Activated CD8-positive, alpha-beta memory T cell treated with anti-CD3 and anti-CD28 coated beads, Interleukin-2, amount 50 U/mL, for 1 hour (primary cell): ENCODE results near the gene ARSB.
"Not testable (repeated sequence)": the region's sequence is repeated elsewhere in the genome, so short reads cannot be mapped to it uniquely, and the experiment has no call there.

Experiments
- DNase-seq: peaks from one replicate; pipeline ENCODE4 v3.0.0-alpha.2; 2020; ENCODE audit errors: extremely low read depth

Gene ARSB

DNA sequence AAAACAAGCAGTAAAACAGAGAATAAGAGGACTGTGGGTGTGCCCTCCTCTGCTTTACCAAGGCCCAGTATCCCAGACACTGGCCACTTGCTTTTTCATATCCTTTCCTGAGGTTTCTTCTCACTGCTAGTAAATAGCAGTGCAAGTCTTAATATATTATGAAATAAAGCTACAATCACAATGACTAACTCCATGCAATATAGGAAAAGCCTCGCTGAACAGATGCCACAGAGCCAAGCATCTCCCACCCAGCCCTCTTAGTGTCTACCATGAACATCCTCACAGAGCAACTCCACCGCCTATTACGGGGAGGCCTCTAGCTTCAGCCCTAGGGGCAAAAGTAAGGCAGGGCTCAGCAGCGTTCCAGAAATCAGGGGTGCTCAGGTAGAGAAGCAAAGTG lies 205.8 kb downstream of the ARSB start:
- DNase-seq = no peak

DNA sequence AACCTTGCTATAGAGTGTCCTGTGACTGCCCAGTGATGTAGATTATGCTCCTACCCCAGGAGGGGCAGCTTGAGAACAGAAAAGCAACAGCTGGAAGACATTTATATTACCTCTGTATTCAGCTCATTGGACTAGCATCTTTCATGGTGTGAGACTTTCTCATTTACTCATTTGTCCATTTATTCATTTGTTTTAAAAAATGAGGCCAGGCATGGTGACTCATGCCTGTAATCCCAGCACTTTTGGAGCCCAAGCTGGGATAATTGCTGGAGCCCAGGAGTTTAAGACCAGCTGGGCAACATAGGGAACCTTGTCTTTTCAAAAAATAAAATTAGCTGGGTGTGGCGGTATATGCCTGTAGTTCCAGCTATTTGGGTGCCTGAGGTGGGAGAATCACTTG lies 206.6 kb downstream of the ARSB start:
- no peak for DNase-seq

DNA sequence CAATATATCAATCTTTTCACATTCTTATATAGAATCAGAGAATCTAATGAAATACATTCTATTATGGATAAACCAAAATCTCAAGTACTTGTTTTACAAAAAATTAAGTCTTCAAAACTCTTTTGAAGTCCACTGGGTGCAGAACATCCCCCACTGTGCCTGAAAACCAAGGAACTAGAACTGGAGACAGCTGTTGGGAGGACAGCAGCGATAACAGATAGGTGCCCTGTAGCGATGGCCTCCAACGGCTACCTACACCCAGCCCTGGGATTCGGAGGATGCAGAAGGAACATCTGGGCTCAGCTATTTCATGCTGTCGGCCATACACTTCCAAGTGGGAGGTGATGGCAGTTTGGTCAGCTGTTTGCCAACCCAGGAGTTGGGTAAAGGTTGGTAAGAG lies 207.2 kb downstream of the ARSB start:
- DNase-seq = no peak

DNA sequence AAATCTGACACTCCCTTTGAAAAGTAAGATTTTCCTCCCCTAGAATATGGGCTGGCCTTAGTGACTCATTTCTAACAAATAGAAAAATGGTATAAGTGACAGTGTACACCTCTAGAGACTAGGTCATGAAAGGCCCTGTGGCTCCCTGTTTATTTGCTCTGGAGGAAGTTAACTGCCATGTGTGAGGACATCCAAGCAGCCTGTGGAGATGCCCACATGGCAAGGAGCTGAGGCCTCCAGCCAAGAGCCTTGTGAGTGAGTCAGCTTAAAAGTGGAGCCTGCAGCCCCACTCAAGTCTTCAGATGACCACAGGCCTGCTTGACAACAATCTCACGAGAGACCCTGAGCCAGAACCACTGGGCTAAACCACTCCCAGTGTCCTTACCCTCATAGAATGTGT lies 208.5 kb downstream of the ARSB start:
- no peak for DNase-seq

- no peak for DNase-seq
Measured at GRCh38 chr5:78773655-78774054, 211.5 kb downstream of the ARSB start.

DNA sequence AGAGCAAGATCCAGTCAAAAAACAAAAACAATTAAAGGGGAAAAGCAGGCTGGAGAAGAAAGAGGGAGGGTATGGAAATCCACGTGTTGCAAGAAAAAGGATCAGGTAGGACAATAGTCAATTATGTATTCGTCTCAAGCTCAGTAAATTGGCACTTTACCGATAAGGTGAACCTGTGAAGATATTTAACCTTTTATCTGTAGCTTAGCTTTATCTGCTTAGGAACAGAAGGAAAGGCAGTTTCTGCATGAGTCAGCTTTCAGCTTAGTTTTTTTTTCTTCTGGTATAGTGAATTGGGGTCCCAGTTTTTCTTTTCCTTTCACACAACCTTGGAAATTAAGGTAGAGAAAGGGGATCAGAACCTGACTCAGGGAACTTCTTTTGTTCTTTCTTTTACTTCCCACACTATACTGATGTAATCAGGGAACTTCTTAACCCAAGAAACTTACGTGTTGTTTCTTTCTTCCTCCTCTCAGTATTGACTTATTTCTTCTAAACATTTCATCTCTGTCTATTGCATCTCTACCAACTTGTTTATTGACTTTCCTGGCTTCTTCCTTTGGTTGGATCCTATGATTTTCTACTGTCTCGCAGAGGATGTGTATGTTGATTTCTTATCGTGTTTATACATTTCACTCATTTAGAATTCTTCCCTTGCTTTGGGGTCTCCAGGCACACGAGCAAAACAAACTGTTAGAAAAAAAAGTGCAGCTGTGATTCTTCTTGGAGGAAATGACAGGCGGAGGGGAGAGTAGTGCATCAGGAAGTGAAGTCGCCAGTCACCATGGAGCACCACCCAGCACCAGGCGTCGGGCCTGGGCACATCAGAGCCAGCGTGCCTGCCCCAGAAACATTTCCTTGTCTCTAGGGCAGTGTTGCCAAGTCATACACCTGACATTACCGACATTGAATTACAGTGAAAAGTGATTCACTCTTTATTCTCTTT lies 213.6 kb downstream of the ARSB start:
- no peak for DNase-seq

DNA sequence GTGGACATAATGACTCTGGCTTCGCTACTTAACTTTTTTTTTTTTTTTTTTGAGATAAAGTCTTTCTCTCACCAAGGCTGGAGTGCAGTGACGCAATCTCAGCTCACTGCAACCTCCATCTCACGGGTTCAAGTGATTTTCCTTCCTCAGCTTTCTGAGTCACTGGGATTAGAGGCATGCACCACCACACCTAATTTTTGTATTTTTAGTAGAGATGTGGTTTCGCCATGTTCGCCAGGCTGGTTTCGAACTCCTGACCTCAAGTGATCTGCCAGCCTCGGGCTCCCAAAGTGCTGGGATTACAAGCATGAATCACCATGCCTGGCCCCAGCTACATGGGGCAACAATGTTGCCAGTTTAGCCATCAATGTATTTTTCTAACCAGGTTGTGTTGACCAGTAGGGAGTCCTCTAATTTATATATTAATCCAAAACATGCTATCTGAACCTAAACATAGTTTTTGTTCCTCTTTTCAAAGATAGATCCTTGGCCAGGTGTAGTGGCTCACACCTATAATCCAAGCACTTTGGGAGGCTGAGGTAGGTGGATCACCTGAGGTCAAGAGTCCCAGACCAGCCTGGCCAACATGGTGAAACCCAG lies 216.2 kb downstream of the ARSB start:
- DNase-seq = no peak

GRCh38 chr5:78766412-78766762 lies 218.7 kb downstream of the ARSB start:
- no peak for DNase-seq

DNA sequence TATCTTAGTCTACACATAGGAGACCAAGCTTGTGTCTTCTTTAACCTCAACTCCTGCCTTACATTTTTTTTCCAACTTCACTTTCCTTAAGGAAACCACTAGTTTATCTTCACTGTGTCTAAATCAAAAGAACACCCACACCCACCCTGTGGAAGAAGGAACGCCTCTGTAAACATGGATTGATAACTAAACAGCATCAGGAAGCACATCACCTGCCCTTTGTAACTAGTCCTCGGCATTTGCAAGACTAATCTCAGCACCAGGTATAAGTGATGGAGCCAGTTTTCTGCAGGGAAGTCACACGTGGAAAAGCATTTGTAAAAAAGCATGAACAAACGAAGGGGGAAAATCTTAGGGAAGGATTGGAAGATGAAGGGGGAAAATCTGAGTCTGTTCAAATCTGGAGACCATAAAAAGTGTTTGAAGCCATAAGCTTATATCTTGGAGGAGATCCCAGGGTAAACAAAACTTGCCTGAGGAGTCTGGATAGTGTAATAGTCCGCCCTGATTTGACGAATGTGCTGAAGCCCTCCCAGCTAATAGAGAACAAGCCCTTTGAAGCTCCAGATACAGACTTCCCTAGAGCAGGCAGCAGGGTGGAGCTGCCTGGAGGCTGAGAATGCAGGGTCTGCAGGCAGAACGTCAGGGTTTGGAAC lies 219.2 kb downstream of the ARSB start:
- DNase-seq = no peak

DNA sequence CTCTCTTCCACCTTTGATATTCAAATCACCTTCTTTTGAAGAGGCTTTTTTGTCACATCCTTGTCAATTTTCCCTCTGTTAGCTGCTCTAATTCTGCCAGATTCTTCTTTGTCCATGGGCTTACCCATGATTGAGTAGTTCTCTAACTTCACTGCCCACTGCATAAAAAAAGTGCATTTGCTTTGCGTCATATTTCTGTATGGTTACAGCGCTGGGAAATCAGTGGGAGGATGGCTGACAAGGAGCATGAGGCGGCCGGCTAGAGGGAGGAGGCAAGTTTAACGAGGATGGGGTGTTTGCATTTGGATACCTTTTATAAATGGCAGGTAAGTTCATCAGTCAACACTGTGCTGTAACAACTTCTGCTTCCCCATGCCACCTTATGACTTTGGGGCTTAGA lies 220.0 kb downstream of the ARSB start:
- DNase-seq = no peak

- DNase-seq = no peak
Measured at GRCh38 chr5:78763659-78764189, 221.4 kb downstream of the ARSB start.

- not testable (repeated sequence) for DNase-seq
Measured at GRCh38 chr5:78762743-78763142, 222.4 kb downstream of the ARSB start.

GRCh38 chr5:78761840-78762239 lies 223.3 kb downstream of the ARSB start:
- DNase-seq = no peak

DNA sequence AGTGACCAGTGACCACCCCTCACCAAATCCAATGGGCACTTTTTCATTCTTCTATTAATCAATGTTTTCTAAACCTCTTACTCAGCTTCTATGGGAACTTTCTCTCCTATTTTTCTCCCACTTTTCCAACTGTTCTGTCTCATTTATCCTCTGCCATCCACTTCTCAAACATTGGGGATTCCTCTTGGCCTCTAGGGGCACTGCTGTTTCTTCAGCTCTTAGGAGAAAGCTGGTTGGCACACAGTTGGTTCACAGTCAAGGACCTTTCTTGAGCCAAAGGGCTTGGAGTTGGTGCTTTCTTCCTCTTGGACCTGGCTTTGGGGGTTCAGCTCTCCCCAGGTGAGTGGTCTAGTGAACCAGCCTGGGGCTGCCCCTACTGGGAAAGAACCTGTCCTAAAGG lies 224.3 kb downstream of the ARSB start:
- DNase-seq = no peak

DNA sequence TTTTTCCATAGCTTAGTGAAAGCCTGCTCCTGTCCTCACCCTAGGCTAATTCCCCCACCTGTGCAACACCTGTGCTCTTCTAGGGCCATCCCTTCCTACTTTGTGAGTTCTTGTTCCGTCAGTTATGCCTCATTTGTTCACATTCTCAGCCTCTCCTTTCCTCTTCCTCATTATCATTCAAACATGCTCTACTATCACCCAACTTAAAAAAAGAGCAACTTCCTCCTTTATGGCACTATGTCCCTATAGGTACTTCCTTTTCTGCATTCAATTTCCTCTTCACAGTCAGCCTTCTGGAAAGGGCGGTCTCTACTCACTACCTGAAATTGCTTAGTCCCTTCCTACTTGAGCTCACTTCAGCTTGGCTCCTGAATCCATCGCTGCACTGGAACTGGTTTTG lies 224.7 kb downstream of the ARSB start:
- no peak for DNase-seq

DNA sequence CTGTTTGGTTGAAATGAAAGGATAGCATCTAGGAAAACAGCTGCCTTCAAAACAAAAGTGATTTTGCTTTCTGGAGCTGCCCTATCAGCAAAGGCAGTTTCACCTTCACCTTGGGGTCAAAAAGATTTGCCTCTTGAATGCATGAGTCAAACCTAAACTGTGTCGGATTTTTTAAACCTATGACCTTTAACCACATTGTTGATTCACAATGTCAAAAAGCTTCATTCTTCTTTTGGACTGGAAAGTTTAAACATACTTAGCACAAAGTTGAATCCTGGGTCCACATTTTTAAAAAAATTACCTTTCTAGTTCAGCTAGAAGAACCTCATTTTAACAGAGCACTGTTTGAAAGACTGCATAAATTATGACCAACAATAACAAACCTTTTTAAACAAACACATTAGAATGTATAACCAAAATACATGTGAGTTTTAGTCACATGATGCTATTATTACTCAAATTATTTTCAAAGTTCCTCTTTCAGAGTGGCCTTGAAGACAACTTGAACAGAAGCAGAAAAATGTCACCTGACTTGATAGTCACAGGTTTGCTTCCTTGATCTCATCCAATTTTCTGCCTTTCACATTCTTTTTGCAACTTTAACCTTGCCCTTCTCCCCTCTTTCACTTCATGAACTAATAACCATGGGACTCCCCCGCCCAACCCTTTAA lies 226.8 kb downstream of the ARSB start:
- DNase-seq = no peak

GRCh38 chr5:78757269-78758053 lies 227.6 kb downstream of the ARSB start:
- no peak for DNase-seq

DNA sequence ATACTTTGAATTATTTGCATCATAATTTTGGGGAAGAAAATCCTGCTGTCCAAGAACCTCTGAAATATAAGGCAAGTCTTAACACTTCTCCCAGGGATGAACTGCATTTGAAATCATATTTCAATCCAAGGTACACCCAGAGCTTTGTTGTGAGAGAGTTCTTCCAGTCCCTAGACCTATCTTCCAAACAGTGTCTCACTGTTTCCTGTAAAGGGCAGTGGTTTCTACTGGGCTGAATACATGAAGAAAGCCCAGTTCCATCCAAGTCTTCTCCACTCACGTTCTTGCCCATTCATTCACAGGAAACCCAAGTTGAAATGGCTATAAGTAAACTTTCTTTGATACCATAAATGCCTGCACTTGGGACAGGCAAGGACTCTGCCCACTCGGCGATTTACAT lies 228.3 kb downstream of the ARSB start:
- no peak for DNase-seq

DNA sequence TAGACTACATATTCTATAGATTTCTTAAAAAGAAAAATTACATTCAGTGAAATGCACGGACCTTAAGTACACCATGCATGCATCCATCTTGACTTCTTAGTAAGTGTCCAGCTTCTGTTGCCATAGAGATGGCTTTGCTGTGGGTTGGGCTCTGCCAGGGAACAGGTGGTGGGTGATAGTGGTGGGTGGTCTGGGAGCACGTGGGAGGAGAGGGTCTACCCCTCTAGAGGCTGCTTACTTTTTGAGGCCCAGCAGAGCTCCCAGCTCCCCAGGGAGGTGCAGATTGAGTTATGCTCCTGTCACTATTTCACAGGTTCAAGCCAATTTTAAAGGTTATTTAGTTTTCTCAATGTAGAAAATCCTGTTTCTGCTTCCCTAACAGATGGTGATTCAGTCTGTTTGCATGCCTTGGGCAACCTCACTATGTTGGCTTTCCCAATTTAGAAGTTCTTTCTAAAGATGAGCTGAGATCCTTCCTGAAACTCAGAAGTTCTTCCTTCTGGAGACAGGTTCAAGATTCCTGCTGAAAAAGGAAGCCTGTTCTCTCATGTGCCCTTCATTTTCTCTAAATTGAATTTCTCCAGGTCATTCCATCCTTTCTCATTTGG lies 229.2 kb downstream of the ARSB start:
- DNase-seq = no peak

GRCh38 chr5:78754655-78755054 lies 230.5 kb downstream of the ARSB start:
- DNase-seq = no peak

- DNase-seq = no peak
Measured at GRCh38 chr5:78753093-78753531, 232.0 kb downstream of the ARSB start.
